Lung (tissue), 12 donors: ENCODE measurements around the gene C7. TPM values are rescaled to one million over a fixed set of nuclear protein-coding genes. Genes with fewer than 3 reads are reported as not detected.

Experiments used
- ATAC-seq: fragments of 200-7000 bp; cut with Tn5 transposase; one replicate; pipeline ENCODE4 v1.9.1; 2020; ENCODE audit warnings: moderate number of reproducible peaks; ENCODE audit not compliant: insufficient read depth, low FRiP score
- DNase-seq, 3 donors: peaks; one replicate each; pipeline ENCODE4 v3.0.0-alpha.2; 2013 to 2017
- H3K27ac ChIP-seq, 2 donors: one replicate each; pipeline ENCODE4 v1.5.1; 2013; ENCODE audit warnings: mild to moderate bottlenecking in 2 of 2, moderate library complexity in 2 of 2, control low read depth in 1 of 2, inconsistent platforms in 1 of 2, low read depth in 1 of 2, low read length in 1 of 2
- H3K27me3 ChIP-seq, 3 donors: one replicate each; pipeline ENCODE4 v1.5.1; 2013; ENCODE audit warnings: low read length in 2 of 3; ENCODE audit not compliant: control insufficient read depth in 3 of 3, insufficient read depth in 3 of 3
- H3K36me3 ChIP-seq, 4 donors: one replicate each; pipeline ENCODE4 v1.5.1; 2013; ENCODE audit warnings: low read length in 4 of 4, mild to moderate bottlenecking in 1 of 4, moderate library complexity in 1 of 4; ENCODE audit not compliant: control insufficient read depth in 4 of 4, insufficient read depth in 4 of 4
- H3K4me1 ChIP-seq, 5 donors: one replicate each; pipeline ENCODE4 v1.5.1; 2013; ENCODE audit warnings: low read length in 5 of 5, mild to moderate bottlenecking in 2 of 5, moderate library complexity in 1 of 5; ENCODE audit not compliant: control insufficient read depth in 5 of 5, insufficient read depth in 5 of 5
- H3K4me3 ChIP-seq: one replicate; pipeline ENCODE4 v1.5.1; 2013; ENCODE audit warnings: mild to moderate bottlenecking, control low read depth, moderate library complexity
- H3K9ac ChIP-seq, 2 donors: one replicate each; pipeline ENCODE4 v1.5.1; 2013; ENCODE audit warnings: low read length in 2 of 2, control low read depth in 1 of 2; ENCODE audit not compliant: insufficient read depth in 1 of 2
- H3K9me3 ChIP-seq, 4 donors: one replicate each; pipeline ENCODE4 v1.5.1; 2013; ENCODE audit warnings: low read length in 3 of 4, mild to moderate bottlenecking in 1 of 4, moderate library complexity in 1 of 4; ENCODE audit not compliant: control insufficient read depth in 4 of 4, insufficient read depth in 3 of 4
- CTCF ChIP-seq: IDR thresholded peaks from 2 replicates; pipeline ENCODE4 v1.5.1; 2012; ENCODE audit warnings: mild to moderate bottlenecking; ENCODE audit errors: control extremely low read depth, extremely low read depth
- WGBS, 2 donors: extraction: QIAGEN DNeasy Blood & Tissue Kit; methylation state at CpG; one replicate each; pipeline ENCODE4 v1.1.7; 2013; 5-methylcytosine and 5-hydroxymethylcytosine counted together
- polyA plus RNA-seq, 2 donors: library from polyadenylated mRNA; stranded (reverse); fragments of 200-250 nt; gene quantifications; one replicate each; pipeline ENCODE4 v1.2.1, GENCODE V29; 2013
- total RNA-seq, 2 donors: library from RNA; depleted of rRNA in 1 of 2; stranded (reverse); fragments of >200 nt in 1 of 2; gene quantifications; one replicate each; pipeline ENCODE4 v1.2.1, GENCODE V29; 2014 to 2021
- donor health status: control.
- donor health status: control.
- donor health status: Bipolar disorder and iron deficiency.
- donor health status: healthy.
- donor health status: DM: yes; HTN: yes; CAD: no.

C7 gene
- total and polyA plus RNA-seq, 4 donors = 46.2 to 763 (median 120) TPM

GRCh38 chr5:40945111-40945510 lies 35.8 kb downstream of the C7 start:
- no peak for TF ChIP-seq CTCF
- no peak overlapping the region for H3K4me3 ChIP-seq
- WGBS, 2 donors = 96 to 98% methylated on average over 5 of the region's 5 CpGs
- H3K27ac ChIP-seq = no peak overlapping the region
- ATAC-seq (no peak), DNase-seq (no peak)
- peaks cover 0 to 30% (median 5%) of the 10 kb centered on the region in 4 donors for H3K36me3 ChIP-seq
- no peaks in the 10 kb centered on the region for H3K4me1 ChIP-seq
- H3K27me3 ChIP-seq = no peaks in the 10 kb centered on the region
- no peak overlapping the region for H3K9ac ChIP-seq
- H3K9me3 ChIP-seq = no peaks in the 10 kb centered on the region

- no peak for ATAC-seq
- no peak overlapping the region for H3K9ac ChIP-seq
- TF ChIP-seq CTCF = no peak
Observed at GRCh38 chr5:40955313-40955712, 46.0 kb downstream of the C7 start.

GRCh38 chr5:40957048-40957447 lies 47.8 kb downstream of the C7 start:
- no peak overlapping the region for H3K9ac ChIP-seq
- TF ChIP-seq CTCF = no peak
- no peaks in the 10 kb centered on the region for H3K27me3 ChIP-seq
- DNase-seq (no peak), ATAC-seq (no peak)
- no peak overlapping the region for H3K27ac ChIP-seq
- no peaks in the 10 kb centered on the region for H3K4me1 ChIP-seq
- no peak overlapping the region for H3K4me3 ChIP-seq
- no peaks in the 10 kb centered on the region for H3K9me3 ChIP-seq
- H3K36me3 ChIP-seq = peaks cover 0 to 57% (median 23%) of the 10 kb centered on the region in 4 donors
- 93 to 95% methylated on average over 3 of the region's 3 CpGs for WGBS, 2 donors

More at GRCh38 chr5:40955313-40955712, 46.0 kb downstream of the C7 start:
- Histone ChIP-seq H3K9me3 (no peaks in the 10 kb centered on the region), H3K4me1 (no peaks in the 10 kb centered on the region), H3K27ac (no peak overlapping the region), H3K4me3 (no peak overlapping the region), H3K36me3 (peaks cover 0 to 67% (median 28%) of the 10 kb centered on the region in 4 donors), H3K27me3 (no peaks in the 10 kb centered on the region)
- WGBS, 2 donors = 74 to 76% methylated on average over 5 of the region's 5 CpGs
- DNase-seq = no peak

GRCh38 chr5:40958811-40959210 lies 49.5 kb downstream of the C7 start:
- Histone ChIP-seq H3K27ac (no peak overlapping the region), H3K27me3 (no peaks in the 10 kb centered on the region), H3K4me1 (no peaks in the 10 kb centered on the region), H3K36me3 (peaks cover 0 to 70% (median 26%) of the 10 kb centered on the region in 4 donors), H3K4me3 (no peak overlapping the region), H3K9me3 (no peaks in the 10 kb centered on the region), H3K9ac (no peak overlapping the region)
- WGBS, 2 donors = 89 to 95% methylated on average over 5 of the region's 5 CpGs
- DNase-seq = no peak
- TF ChIP-seq CTCF = no peak
- ATAC-seq = no peak
